GM12878 (cell line): ENCODE data around the gene SPOP. TPM values are rescaled to one million over a fixed set of nuclear protein-coding genes. Genes with fewer than 3 reads are reported as not detected.

Source experiments
- ATAC-seq: fragments of 200-7000 bp; cut with Tn5 transposase; 3 replicates; pipeline ENCODE4 v1.9.1; 2020; ENCODE audit warnings: mild to moderate bottlenecking, moderate library complexity
- BruUV-seq: library from RNA; stranded (reverse); fragments of 400-500 nt; replicated peaks from 2 replicates; lab custom pipeline; 2021; lab: Mats Ljungman, UMichigan
- CTCF ChIA-PET: fragments of 300-600 bp; sonication (Branson Sonifier 250); formaldehyde crosslinking; extraction: SDS; loops from one replicate; lab custom pipeline; 2021; ENCODE audit warnings: inconsistent platforms; lab: Yijun Ruan, JAX
- POLR2A ChIA-PET: fragments of 350-600 bp; formaldehyde crosslinking; extraction: SDS; loops from one replicate; lab custom pipeline; 2021; ENCODE audit warnings: inconsistent platforms; lab: Charles Lee
- RAD21 ChIA-PET: fragments of 300-600 bp; sonication (Branson Sonifier 250); formaldehyde crosslinking; loops from one replicate; lab custom pipeline; 2023; ENCODE audit warnings: antibody characterized with exemption; ENCODE audit not compliant: unreplicated experiment; lab: Charles Lee
- SMC1A ChIA-PET: fragments of 300-600 bp; sonication (Branson Sonifier 250); formaldehyde crosslinking; loops from one replicate; lab custom pipeline; 2023; ENCODE audit not compliant: unreplicated experiment, uncharacterized antibody; lab: Charles Lee
- DNase-seq: peaks from one replicate; pipeline ENCODE4 v3.0.0-alpha.2; 2011; ENCODE audit warnings: low read depth, low spot score
- FAIRE-seq: peaks from 3 replicates; lab custom pipeline; 2011; peaks lifted over from hg19 to GRCh38; lab: Jason Lieb, UNC
- H2AFZ ChIP-seq: 2 replicates; pipeline ENCODE4 v1.6.0; 2011; ENCODE audit warnings: low read depth, low read length, control low read depth; ENCODE audit not compliant: control insufficient read depth
- H3K27ac ChIP-seq: 2 replicates; pipeline ENCODE4 v1.5.1; 2011; ENCODE audit warnings: control low read depth; ENCODE audit not compliant: control insufficient read depth, insufficient read depth
- H3K27me3 ChIP-seq, 2 experiments: replicated peaks in 1 of 2; 2 replicates each; pipeline versions ENCODE4 v1.6.0 to v1.6.1; 2011; ENCODE audit warnings: low read length in 1 of 2; ENCODE audit not compliant: control insufficient read depth in 2 of 2, insufficient read depth in 2 of 2
- H3K36me3 ChIP-seq, 2 experiments: 2 replicates each; pipeline ENCODE4 v1.5.1; 2011; ENCODE audit warnings: low read length in 1 of 2; ENCODE audit not compliant: control insufficient read depth in 2 of 2, insufficient read depth in 2 of 2
- H3K4me1 ChIP-seq: 2 replicates; pipeline ENCODE4 v1.6.1; 2011; ENCODE audit warnings: mild to moderate bottlenecking, low read length, moderate library complexity, mixed read lengths; ENCODE audit not compliant: control insufficient read depth, insufficient read depth
- H3K4me2 ChIP-seq: 2 replicates; pipeline ENCODE4 v1.6.0; 2011; ENCODE audit warnings: control low read depth; ENCODE audit not compliant: control insufficient read depth, insufficient read depth
- H3K4me3 ChIP-seq: fragments of 200-600 bp; sonication (generic); 2 replicates; pipeline ENCODE4 v1.5.1; 2016
- H3K79me2 ChIP-seq: 2 replicates; pipeline ENCODE4 v1.6.0; 2011; ENCODE audit warnings: low read length; ENCODE audit not compliant: control insufficient read depth, insufficient read depth
- H3K9ac ChIP-seq: 2 replicates; pipeline ENCODE4 v1.8.0; 2011; ENCODE audit warnings: low read length, control low read depth, mixed read lengths; ENCODE audit not compliant: control insufficient read depth, insufficient read depth
- H3K9me3 ChIP-seq: replicated peaks from 3 replicates; pipeline ENCODE4 v1.5.1; 2011; ENCODE audit warnings: mild to moderate bottlenecking, low read length; ENCODE audit not compliant: control insufficient read depth, insufficient read depth
- H4K20me1 ChIP-seq: 2 replicates; pipeline ENCODE4 v1.6.0; 2011; ENCODE audit not compliant: control insufficient read depth, insufficient read depth
- CUX1 ChIP-seq: IDR thresholded peaks from 2 replicates; pipeline ENCODE4 v1.6.1; 2012; ENCODE audit warnings: improper control_type of control experiment, low read depth, low read length; ENCODE audit not compliant: insufficient replicate concordance
- GABPA ChIP-seq: IDR thresholded peaks from 2 replicates; pipeline ENCODE4 v1.6.1; 2014; ENCODE audit warnings: antibody characterized with exemption, low read depth, mild to moderate bottlenecking, inconsistent platforms
- KDM1A ChIP-seq: fragments of 200-600 bp; sonication (generic); IDR thresholded peaks from 2 replicates; pipeline ENCODE4 v1.6.1; 2016; ENCODE audit warnings: borderline replicate concordance
- NFIC ChIP-seq: IDR thresholded peaks from 2 replicates; pipeline ENCODE4 v1.6.1; 2012; ENCODE audit warnings: low read depth, mild to moderate bottlenecking, inconsistent platforms, low read length, moderate library complexity
- POLR2A ChIP-seq: IDR thresholded peaks from 2 replicates; pipeline ENCODE4 v1.6.1; 2011; ENCODE audit warnings: low read depth, mild to moderate bottlenecking, low read length
- PRDM15 ChIP-seq: fragments of 450-650 bp; formaldehyde crosslinking; IDR thresholded peaks from 2 replicates; pipeline ENCODE4 v1.4.0; 2020; ENCODE audit warnings: mild to moderate bottlenecking, moderate library complexity
- RB1 ChIP-seq: fragments of 450-650 bp; formaldehyde crosslinking; IDR thresholded peaks from 2 replicates; pipeline ENCODE4 v1.6.1; 2017; ENCODE audit warnings: mild to moderate bottlenecking, borderline replicate concordance
- RUNX3 ChIP-seq: IDR thresholded peaks from 2 replicates; pipeline ENCODE4 v1.6.1; 2012; ENCODE audit warnings: low read length, inconsistent platforms
- WGBS: methylation state at CpG from one replicate; pipeline ENCODE4 v1.1.6; 2016; ENCODE audit warnings: low lambda C conversion rate; ENCODE audit not compliant: insufficient replicate concordance, insufficient coverage; ENCODE audit errors: missing lambda C conversion rate; 5-methylcytosine and 5-hydroxymethylcytosine counted together
- in situ Hi-C: fragments of 300-500 bp; cut with MboI; formaldehyde crosslinking; loops from 9 replicates; pipeline ENCODE4 v1.14.3; 2018; ENCODE audit warnings: mixed read lengths
- intact Hi-C: fragments of 100-400 bp; cut with micrococcal nuclease; formaldehyde crosslinking; loops from one replicate; pipeline ENCODE4 v1.14.2; 2022; ENCODE audit not compliant: unreplicated experiment
- polyA plus RNA-seq, 11 experiments: library from polyadenylated mRNA; depleted of rRNA in 4 of 11; unstranded in 6 of 11; stranded (reverse) in 5 of 11; fragments of >200 nt; fragmentation: Nextera tagmentation in 4 of 11; fragmentation: Illumina TruSeq in 1 of 11; extraction: Ambion mirVana in 4 of 11; extraction: Trizol in 1 of 11; gene quantifications; 1 replicate in 1 of 11; 2 replicates in 10 of 11; pipeline versions ENCODE4 v1.2.1 to v1.2.3, GENCODE V29; 2011 to 2016; ENCODE audit warnings: inconsistent platforms in 2 of 11, missing spikeins in 2 of 11, low read depth in 1 of 11
- total RNA-seq, 4 experiments: library from RNA; depleted of rRNA in 3 of 4; stranded (reverse); fragments of >200 nt in 3 of 4; fragmentation: Illumina TruSeq in 1 of 4; extraction: Trizol in 1 of 4; gene quantifications; 2 replicates each; pipeline versions ENCODE4 v1.2.1 to v1.2.3, GENCODE V29; 2013 to 2021

The SPOP gene
- total and polyA plus RNA-seq, 10 of the 15 experiments (the other 5 are each of a cell fraction or from before 2014, with no cell fraction given): 35.1 to 80.4 (median 44.7) TPM

GRCh38 chr17:49603238-49603637 is 74.7 kb downstream of the SPOP start:
- BruUV-seq: no TSS peak
- no peak overlapping the region for H3K27ac ChIP-seq
- no peaks in the 10 kb centered on the region for H3K27me3 ChIP-seq
- no peak overlapping the region for H3K4me3 ChIP-seq
- DNase-seq (no peak), ATAC-seq (no peak), FAIRE-seq (no peak)
- in situ Hi-C loops (no loop called here), intact Hi-C loops (no loop called here)
- CTCF ChIA-PET: interaction anchor here (1.6 kb wide), 1 partner anchor 491 kb away, joined by 3 read pairs; no protein-coding TSS in a partner anchor
- H3K79me2 ChIP-seq: no peaks in the 10 kb centered on the region
- POLR2A ChIA-PET: interaction anchor here (1.4 kb wide), 1 partner anchor 81 kb away, joined by 3 read pairs; no protein-coding TSS in a partner anchor
- no peaks in the 10 kb centered on the region for H3K9me3 ChIP-seq
- RAD21 ChIA-PET: no interaction called here
- no peak overlapping the region for H3K4me2 ChIP-seq
- no peak overlapping the region for H2AFZ ChIP-seq
- H3K36me3 ChIP-seq: peaks cover 11 to 13% of the 10 kb centered on the region in 2 experiments
- WGBS: 96% methylated on average over 3 of the region's 3 CpGs
- SMC1A ChIA-PET: interaction anchor here (0.6 to 1.4 kb wide), 2 partner anchors 15 to 93 kb away, joined by 3 to 4 read pairs; no protein-coding TSS in a partner anchor
- H3K4me1 ChIP-seq: no peaks in the 10 kb centered on the region
- H4K20me1 ChIP-seq: no peaks in the 10 kb centered on the region
- H3K9ac ChIP-seq: no peak overlapping the region
- TF ChIP-seq KDM1A: no peak
- TF ChIP-seq GABPA: no peak
- TF ChIP-seq CUX1: no peak
- TF ChIP-seq RUNX3: no peak
- TF ChIP-seq RB1: no peak
- no peak for TF ChIP-seq POLR2A
- TF ChIP-seq PRDM15 (CRISPR knock-in tag): no peak
- TF ChIP-seq NFIC: no peak
